DOHH2 (cell line): ENCODE data around the gene TM2D3.

Experiments used
- H3F3A ChIP-seq: fragments of 200-600 bp; sonication (generic), shearing (Covaris generic); 2 replicates; pipeline ENCODE4 v1.6.0; 2016; ENCODE audit warnings: antibody characterized with exemption, mild to moderate bottlenecking; ENCODE audit not compliant: control insufficient read depth, insufficient read depth
- H3K27ac ChIP-seq: fragments of 200-600 bp; sonication (generic); 2 replicates; pipeline ENCODE4 v1.5.1; 2014; ENCODE audit warnings: low read depth, mild to moderate bottlenecking, low read length, moderate library complexity
- H3K27me3 ChIP-seq: fragments of 200-600 bp; sonication (generic); 2 replicates; pipeline ENCODE4 v1.6.1; 2014; ENCODE audit warnings: mild to moderate bottlenecking, low read length, mixed read lengths; ENCODE audit not compliant: control insufficient read depth
- H3K36me3 ChIP-seq: fragments of 200-600 bp; sonication (generic); 2 replicates; pipeline ENCODE4 v1.6.1; 2014; ENCODE audit warnings: mild to moderate bottlenecking, low read length, moderate library complexity, mixed read lengths; ENCODE audit not compliant: control insufficient read depth
- H3K4me1 ChIP-seq: fragments of 200-600 bp; sonication (generic); 2 replicates; pipeline ENCODE4 v1.6.1; 2014; ENCODE audit warnings: mild to moderate bottlenecking, low read length, mixed read lengths; ENCODE audit not compliant: control insufficient read depth
- H3K4me2 ChIP-seq: fragments of 200-600 bp; sonication (generic); 2 replicates; pipeline ENCODE4 v1.6.0; 2014; ENCODE audit warnings: mild to moderate bottlenecking, low read length, moderate library complexity
- H3K4me3 ChIP-seq: fragments of 200-600 bp; sonication (generic); 2 replicates; pipeline ENCODE4 v1.5.1; 2014; ENCODE audit warnings: mild to moderate bottlenecking, low read length, mixed read lengths
- H3K79me2 ChIP-seq: fragments of 200-600 bp; sonication (generic); 2 replicates; pipeline ENCODE4 v1.6.1; 2014; ENCODE audit warnings: mild to moderate bottlenecking, low read length, mixed read lengths; ENCODE audit not compliant: control insufficient read depth
- H3K9me2 ChIP-seq: fragments of 200-600 bp; sonication (generic); replicated peaks from 2 replicates; pipeline ENCODE4 v1.6.1; 2014; ENCODE audit warnings: mild to moderate bottlenecking, low read length, mixed read lengths; ENCODE audit not compliant: control insufficient read depth
- H3K9me3 ChIP-seq: fragments of 200-600 bp; sonication (generic); 2 replicates; pipeline ENCODE4 v1.6.1; 2014; ENCODE audit warnings: antibody characterized with exemption, low read length, mixed read lengths; ENCODE audit not compliant: control insufficient read depth, insufficient read depth
- H4K20me1 ChIP-seq: fragments of 200-600 bp; sonication (generic); 2 replicates; pipeline ENCODE4 v1.6.0; 2014; ENCODE audit warnings: low read depth, mild to moderate bottlenecking, antibody characterized with exemption, low read length, moderate library complexity; ENCODE audit not compliant: control insufficient read depth, insufficient read depth
- EZH2phosphoT487 ChIP-seq: fragments of 200-600 bp; sonication (generic); IDR thresholded peaks from 2 replicates; pipeline ENCODE4 v1.6.1; 2017; ENCODE audit warnings: borderline replicate concordance, mild to moderate bottlenecking, antibody characterized with exemption, low read length, moderate library complexity, mixed read lengths
- TF ChIP-seq, protein P1 (sequence below): fragments of 200-600 bp; sonication (generic); IDR thresholded peaks from one replicate; pipeline ENCODE4 v1.5.1; 2014; ENCODE audit warnings: antibody characterized with exemption, mild to moderate bottlenecking, low read depth, low read length; ENCODE audit not compliant: poor library complexity, severe bottlenecking

TM2D3 gene

DNA sequence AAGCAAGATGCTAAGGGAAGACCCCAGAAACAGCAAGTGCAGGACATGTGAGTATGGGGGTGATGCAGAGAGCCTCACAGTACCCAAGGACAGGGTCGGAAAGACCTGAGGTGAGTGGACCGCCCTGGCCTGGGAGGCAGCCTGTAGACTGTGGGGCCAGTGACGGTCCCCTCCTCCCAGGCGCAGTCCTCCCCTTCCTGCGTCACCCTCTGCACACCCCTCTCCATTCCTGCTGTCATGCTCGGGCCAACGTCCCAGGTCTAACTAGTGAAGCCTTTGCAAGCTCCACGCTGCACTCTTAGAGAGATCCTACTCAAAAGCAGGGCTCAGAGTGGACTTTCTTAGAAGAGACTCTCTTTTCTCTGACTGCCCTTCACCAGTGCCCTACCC lies 41.6 kb downstream of the TM2D3 start:
- Histone ChIP-seq H3K4me2 (no peak overlapping the region), H3K9me2 (no peaks in the 10 kb centered on the region), H3K9me3 (no peaks in the 10 kb centered on the region), H3K27me3 (no peaks in the 10 kb centered on the region), H3K4me1 (peaks cover 8% of the 10 kb centered on the region), H3K4me3 (no peak overlapping the region), H3K27ac (no peak overlapping the region), H3K36me3 (no peaks in the 10 kb centered on the region), H3F3A (no peaks in the 10 kb centered on the region), H4K20me1 (no peaks in the 10 kb centered on the region), H3K79me2 (no peaks in the 10 kb centered on the region)
- TF ChIP-seq, protein P1, sequence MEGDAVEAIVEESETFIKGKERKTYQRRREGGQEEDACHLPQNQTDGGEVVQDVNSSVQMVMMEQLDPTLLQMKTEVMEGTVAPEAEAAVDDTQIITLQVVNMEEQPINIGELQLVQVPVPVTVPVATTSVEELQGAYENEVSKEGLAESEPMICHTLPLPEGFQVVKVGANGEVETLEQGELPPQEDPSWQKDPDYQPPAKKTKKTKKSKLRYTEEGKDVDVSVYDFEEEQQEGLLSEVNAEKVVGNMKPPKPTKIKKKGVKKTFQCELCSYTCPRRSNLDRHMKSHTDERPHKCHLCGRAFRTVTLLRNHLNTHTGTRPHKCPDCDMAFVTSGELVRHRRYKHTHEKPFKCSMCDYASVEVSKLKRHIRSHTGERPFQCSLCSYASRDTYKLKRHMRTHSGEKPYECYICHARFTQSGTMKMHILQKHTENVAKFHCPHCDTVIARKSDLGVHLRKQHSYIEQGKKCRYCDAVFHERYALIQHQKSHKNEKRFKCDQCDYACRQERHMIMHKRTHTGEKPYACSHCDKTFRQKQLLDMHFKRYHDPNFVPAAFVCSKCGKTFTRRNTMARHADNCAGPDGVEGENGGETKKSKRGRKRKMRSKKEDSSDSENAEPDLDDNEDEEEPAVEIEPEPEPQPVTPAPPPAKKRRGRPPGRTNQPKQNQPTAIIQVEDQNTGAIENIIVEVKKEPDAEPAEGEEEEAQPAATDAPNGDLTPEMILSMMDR, result no peak
- no peak for TF ChIP-seq EZH2phosphoT487

DNA sequence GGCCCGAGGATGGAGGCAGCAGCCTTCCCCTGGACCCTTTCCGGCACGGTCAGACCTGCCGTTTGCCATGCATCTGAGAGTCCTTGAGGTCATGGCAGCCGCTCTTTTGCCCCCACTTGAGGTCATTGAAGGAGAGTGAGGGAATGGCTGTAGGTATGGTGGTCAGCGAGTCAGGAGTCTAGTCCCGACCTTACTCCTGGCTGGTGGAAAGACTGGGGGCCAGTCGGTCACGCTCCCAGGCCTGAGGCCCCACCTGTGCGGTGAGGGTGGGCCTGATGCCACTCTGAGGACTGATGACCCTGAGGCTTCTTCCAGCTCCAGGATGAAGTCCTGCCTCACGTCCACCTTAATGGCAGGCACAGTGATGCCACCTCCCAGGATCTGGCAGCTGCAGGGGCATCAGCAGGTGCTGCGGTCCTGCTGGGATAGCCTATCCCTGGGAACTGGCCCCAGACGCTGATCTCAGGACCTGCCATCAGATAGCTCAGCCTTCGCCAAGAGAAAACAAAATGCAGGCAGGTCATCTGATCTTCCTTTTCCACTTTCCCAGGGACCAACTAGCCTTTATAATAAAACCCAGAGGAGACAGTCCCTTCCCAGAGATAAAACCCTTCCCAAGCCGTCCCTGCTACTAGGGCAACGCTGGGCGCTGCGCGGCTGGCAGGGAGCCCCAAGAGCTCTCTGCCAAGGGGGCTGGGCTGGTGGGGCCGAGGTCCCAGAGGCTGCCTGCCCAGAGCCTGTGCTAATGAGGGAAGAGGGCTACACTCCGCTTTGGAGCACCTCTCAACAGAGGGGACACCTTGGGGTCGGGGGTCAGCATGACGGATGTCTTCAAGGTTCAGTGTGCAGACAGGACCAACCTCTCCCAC lies 42.2 kb downstream of the TM2D3 start:
- peaks cover 8% of the 10 kb centered on the region for H3K4me1 ChIP-seq
- no peaks in the 10 kb centered on the region for H3K9me2 ChIP-seq
- no peak overlapping the region for H3K27ac ChIP-seq
- H3K4me3 ChIP-seq, result no peak overlapping the region
- H3K9me3 ChIP-seq, result no peaks in the 10 kb centered on the region
- TF ChIP-seq, protein P1, result no peak
- TF ChIP-seq EZH2phosphoT487, result no peak
- H3K79me2 ChIP-seq, result no peaks in the 10 kb centered on the region
- no peaks in the 10 kb centered on the region for H3K27me3 ChIP-seq
- no peaks in the 10 kb centered on the region for H3K36me3 ChIP-seq
- no peaks in the 10 kb centered on the region for H4K20me1 ChIP-seq
- H3F3A ChIP-seq, result no peaks in the 10 kb centered on the region
- no peak overlapping the region for H3K4me2 ChIP-seq

DNA sequence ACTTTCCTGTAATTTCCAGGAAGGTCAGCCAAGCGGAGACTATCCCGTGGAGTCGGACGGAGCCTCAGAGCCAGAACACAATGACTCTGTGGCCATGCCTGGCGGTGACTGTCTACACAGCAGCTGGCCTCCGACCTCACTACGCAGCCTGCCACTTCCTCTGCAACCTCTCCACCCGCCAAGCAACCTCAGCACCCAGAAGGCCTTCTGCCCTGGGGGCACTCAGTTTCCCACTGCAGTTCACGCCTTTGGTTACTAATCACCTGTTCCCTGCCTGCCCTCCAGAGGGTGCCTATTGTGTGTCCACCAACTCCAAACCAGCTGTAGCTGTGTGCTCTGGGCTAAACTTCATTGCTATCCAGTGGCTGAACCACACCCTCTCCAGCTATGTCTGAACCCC lies 44.0 kb downstream of the TM2D3 start:
- H3F3A ChIP-seq, result no peaks in the 10 kb centered on the region
- no peaks in the 10 kb centered on the region for H3K79me2 ChIP-seq
- H4K20me1 ChIP-seq, result no peaks in the 10 kb centered on the region
- H3K4me2 ChIP-seq, result no peak overlapping the region
- no peaks in the 10 kb centered on the region for H3K27me3 ChIP-seq
- H3K27ac ChIP-seq, result no peak overlapping the region
- H3K9me2 ChIP-seq, result no peaks in the 10 kb centered on the region
- H3K36me3 ChIP-seq, result no peaks in the 10 kb centered on the region
- no peak overlapping the region for H3K4me3 ChIP-seq
- no peaks in the 10 kb centered on the region for H3K9me3 ChIP-seq
- peaks cover under 1% of the 10 kb centered on the region; the same call in 1 of the 2 replicates for H3K4me1 ChIP-seq
- no peak for TF ChIP-seq EZH2phosphoT487
- TF ChIP-seq, protein P1, result no peak
